ENCODE measurements around the gene RNF20. TPM values are rescaled to one million over a fixed set of nuclear protein-coding genes. Genes with fewer than 3 reads are reported as not detected.
A peak's percentile ranks its signal among the peaks of the same experiment; 100 is the strongest.

The RNF20 gene
- total and polyA plus RNA-seq, 2 donors (not counting 3 experiments of a cell fraction or from before 2014, with no cell fraction given), result 6.1 to 33.7 TPM

DNA sequence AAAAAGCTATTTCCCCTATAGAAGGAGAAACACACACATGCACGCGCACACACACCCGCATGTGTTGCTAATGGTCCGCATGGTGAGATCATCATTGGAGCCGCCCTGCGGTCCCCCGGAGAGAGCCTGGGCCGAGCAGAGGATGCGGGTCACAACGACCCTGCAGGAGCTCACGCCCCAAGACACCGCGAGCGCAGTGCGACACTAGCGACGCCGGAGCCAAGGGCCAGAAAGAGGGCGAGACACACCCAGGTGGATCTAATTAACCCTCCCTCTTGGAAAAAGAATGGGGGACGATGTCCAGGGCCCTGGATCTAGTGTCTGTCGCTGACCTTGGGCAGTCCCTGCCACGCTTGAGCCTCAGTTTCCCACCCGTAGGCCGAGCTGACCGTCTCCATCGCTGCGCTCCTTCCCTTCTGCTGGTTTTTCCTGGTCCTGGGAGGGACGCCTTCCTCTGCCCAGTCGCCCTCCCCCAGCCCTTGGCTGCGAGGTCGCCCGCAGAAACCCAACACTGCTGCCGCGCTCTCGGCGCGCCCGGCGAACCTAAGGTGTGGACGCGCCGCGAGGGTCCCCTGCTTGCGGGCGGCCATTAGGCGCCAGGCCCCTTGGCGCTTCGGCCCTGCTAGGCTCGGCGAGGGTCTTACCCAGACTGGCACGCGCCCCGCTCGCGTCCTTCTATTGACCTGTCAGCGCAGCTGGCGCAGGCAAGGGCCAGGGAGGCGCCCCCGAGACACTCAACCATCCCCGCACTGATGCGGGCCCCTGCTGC, 47.5 kb upstream of the RNF20 start:
- peak overlapping the region; percentile 66 for H2AFZ ChIP-seq (ENCODE audit: low read depth, low read length)
- dilution Hi-C loops (cut with MboI; ENCODE audit: extremely low pct_ligation_motif_present, low sequenced_read_pairs), result no loop called here
- peak overlapping the region in 1 of 3 experiments; percentile 21 for H3K4me3 ChIP-seq (replicated peaks in 1 of 3; ENCODE audit: insufficient read depth in 1 of 3, low read depth in 1 of 3, low read length in 3 of 3)
- BruUV-seq (replicated peaks), result no TSS peak
- peak overlapping the region; percentile 36 for H3K4me2 ChIP-seq (ENCODE audit: insufficient read depth, low read length)
- no peaks in the 10 kb centered on the region for H3K36me3 ChIP-seq (ENCODE audit: control insufficient read depth in 2 of 2, extremely low read depth in 1 of 2, insufficient read depth in 2 of 2, low read length in 2 of 2)
- H4K20me1 ChIP-seq (replicated peaks; ENCODE audit: control insufficient read depth, extremely low read depth, insufficient read depth, low read length), result no peaks in the 10 kb centered on the region
- no peak for TF ChIP-seq EZH2 (IDR thresholded peaks at IDR 0.05; ENCODE audit: borderline replicate concordance, low read depth, low read length, severe bottlenecking)
- no peak for TF ChIP-seq POLR2A (IDR thresholded peaks at IDR 0.05; ENCODE audit: low read depth, low read length)
- no peak for TF ChIP-seq MYC (IDR thresholded peaks at IDR 0.05; ENCODE audit: low read depth, low read length)
- TF ChIP-seq GATA2 (IDR thresholded peaks at IDR 0.05; ENCODE audit: insufficient read depth, insufficient read length, low read depth, low read length), result no peak
- no peaks in the 10 kb centered on the region for H3K9me3 ChIP-seq (replicated peaks; ENCODE audit: control insufficient read depth, insufficient read depth, low read length)
- intact Hi-C loops (cut with micrococcal nuclease), result no loop called here
- no peaks in the 10 kb centered on the region for H3K9me1 ChIP-seq (replicated peaks; ENCODE audit: control insufficient read depth, extremely low read depth, insufficient read depth, low read length)
- no peak overlapping the region for H3K9ac ChIP-seq (replicated peaks; ENCODE audit: extremely low read depth, insufficient read depth, low read length)
- DNase-seq (ENCODE audit: low read depth, low spot score) (no peak), FAIRE-seq (no peak)
- H3K27me3 ChIP-seq (ENCODE audit: control insufficient read depth in 2 of 2, insufficient read depth in 2 of 2, low read length in 2 of 2), result peaks cover 19 to 31% of the 10 kb centered on the region in 2 experiments
- POLR2A ChIA-PET, result no interaction called here
- H3K79me2 ChIP-seq (ENCODE audit: control insufficient read depth, insufficient read depth, low read length), result no peaks in the 10 kb centered on the region
- CTCF ChIA-PET, result no interaction called here
- H3K4me1 ChIP-seq (ENCODE audit: control insufficient read depth, extremely low read depth, insufficient read depth, low read length), result no peaks in the 10 kb centered on the region
- H3K27ac ChIP-seq (ENCODE audit: insufficient read depth, low read depth, low read length), result no peak overlapping the region

GRCh38 chr9:101486693-101487442, 46.8 kb upstream of the RNF20 start:
- ChIA-PET CTCF (no interaction called here), POLR2A (no interaction called here)
- Histone ChIP-seq H3K9me3 (replicated peaks; ENCODE audit: control insufficient read depth, insufficient read depth, low read length) (no peaks in the 10 kb centered on the region), H3K27ac (ENCODE audit: insufficient read depth, low read depth, low read length) (no peak overlapping the region), H2AFZ (ENCODE audit: low read depth, low read length) (peak overlapping the region; percentile 62), H4K20me1 (replicated peaks; ENCODE audit: control insufficient read depth, extremely low read depth, insufficient read depth, low read length) (no peaks in the 10 kb centered on the region), H3K4me2 (ENCODE audit: insufficient read depth, low read length) (peak overlapping the region; percentile 36), H3K79me2 (ENCODE audit: control insufficient read depth, insufficient read depth, low read length) (no peaks in the 10 kb centered on the region), H3K9ac (replicated peaks; ENCODE audit: extremely low read depth, insufficient read depth, low read length) (no peak overlapping the region), H3K36me3 (ENCODE audit: control insufficient read depth in 2 of 2, extremely low read depth in 1 of 2, insufficient read depth in 2 of 2, low read length in 2 of 2) (no peaks in the 10 kb centered on the region), H3K4me3 (replicated peaks in 1 of 3; ENCODE audit: insufficient read depth in 1 of 3, low read depth in 1 of 3, low read length in 3 of 3) (peak overlapping the region in 1 of 3 experiments; percentile 21), H3K9me1 (replicated peaks; ENCODE audit: control insufficient read depth, extremely low read depth, insufficient read depth, low read length) (no peaks in the 10 kb centered on the region), H3K27me3 (ENCODE audit: control insufficient read depth in 2 of 2, insufficient read depth in 2 of 2, low read length in 2 of 2) (peaks cover 19 to 31% of the 10 kb centered on the region in 2 experiments), H3K4me1 (ENCODE audit: control insufficient read depth, extremely low read depth, insufficient read depth, low read length) (no peaks in the 10 kb centered on the region)
- DNase-seq (ENCODE audit: low read depth, low spot score) (peak; percentile 6), FAIRE-seq (no peak)
- TF ChIP-seq JUN (IDR thresholded peaks at IDR 0.05; ENCODE audit: borderline replicate concordance, insufficient read depth, insufficient read length, low read depth) (no peak), POLR2A (IDR thresholded peaks at IDR 0.05; ENCODE audit: low read depth, low read length) (no peak), FOS (IDR thresholded peaks at IDR 0.05; ENCODE audit: borderline replicate concordance, insufficient read depth, low read length) (no peak), GATA2 (IDR thresholded peaks at IDR 0.05; ENCODE audit: insufficient read depth, insufficient read length, low read depth, low read length) (no peak), EZH2 (IDR thresholded peaks at IDR 0.05; ENCODE audit: borderline replicate concordance, low read depth, low read length, severe bottlenecking) (no peak), MYC (IDR thresholded peaks at IDR 0.05; ENCODE audit: low read depth, low read length) (no peak), POLR2AphosphoS5 (IDR thresholded peaks at IDR 0.05; ENCODE audit: insufficient read depth, low read depth, low read length) (no peak), CTCF (IDR thresholded peaks at IDR 0.05; ENCODE audit: extremely low read depth in 1 of 2, insufficient read depth in 1 of 2, low read depth in 1 of 2, low read length in 2 of 2) (no peak)
- TF ChIP-seq, protein P1, sequence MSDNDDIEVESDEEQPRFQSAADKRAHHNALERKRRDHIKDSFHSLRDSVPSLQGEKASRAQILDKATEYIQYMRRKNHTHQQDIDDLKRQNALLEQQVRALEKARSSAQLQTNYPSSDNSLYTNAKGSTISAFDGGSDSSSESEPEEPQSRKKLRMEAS (IDR thresholded peaks at IDR 0.05; ENCODE audit: insufficient read depth, insufficient read length), result no peak
- dilution Hi-C loops (cut with MboI; ENCODE audit: extremely low pct_ligation_motif_present, low sequenced_read_pairs), result no loop called here
- intact Hi-C loops (cut with micrococcal nuclease), result no loop called here
- BruUV-seq (replicated peaks), result no TSS peak
